Stimulated activated effector memory CD8-positive, alpha-beta T cell treated with anti-CD3 and anti-CD28 coated beads, Interleukin-12 subunit alpha, Interleukin-12 subunit beta, amount 100 ng/mL, for 72 hours (primary cell): Measurements from ENCODE around the gene ASS1.

ENCODE experiments used
- ATAC-seq: fragments of 150-1000 bp; cut with Tn5 transposase; 2 replicates; pipeline ENCODE4 v1.10.0; 2021
- DNase-seq, 2 donors: peaks; one replicate each; pipeline ENCODE4 v3.0.0; 2021 to 2022; ENCODE audit warnings: low spot score in 2 of 2
- H3K27ac Mint-ChIP-seq: one replicate; pipeline ENCODE4 v1.8.0; 2022; ENCODE audit warnings: mild to moderate bottlenecking, mixed read lengths
- H3K36me3 Mint-ChIP-seq: one replicate; pipeline ENCODE4 v1.8.0; 2022; ENCODE audit warnings: mild to moderate bottlenecking, mixed read lengths
- H3K4me1 Mint-ChIP-seq: one replicate; pipeline ENCODE4 v1.8.0; 2022; ENCODE audit warnings: mixed read lengths
- H3K4me3 Mint-ChIP-seq: one replicate; pipeline ENCODE4 v1.8.0; 2022; ENCODE audit warnings: mild to moderate bottlenecking, mixed read lengths
- H3K9me3 Mint-ChIP-seq: one replicate; pipeline ENCODE4 v1.8.0; 2022; ENCODE audit warnings: mixed read lengths

ASS1 gene

DNA sequence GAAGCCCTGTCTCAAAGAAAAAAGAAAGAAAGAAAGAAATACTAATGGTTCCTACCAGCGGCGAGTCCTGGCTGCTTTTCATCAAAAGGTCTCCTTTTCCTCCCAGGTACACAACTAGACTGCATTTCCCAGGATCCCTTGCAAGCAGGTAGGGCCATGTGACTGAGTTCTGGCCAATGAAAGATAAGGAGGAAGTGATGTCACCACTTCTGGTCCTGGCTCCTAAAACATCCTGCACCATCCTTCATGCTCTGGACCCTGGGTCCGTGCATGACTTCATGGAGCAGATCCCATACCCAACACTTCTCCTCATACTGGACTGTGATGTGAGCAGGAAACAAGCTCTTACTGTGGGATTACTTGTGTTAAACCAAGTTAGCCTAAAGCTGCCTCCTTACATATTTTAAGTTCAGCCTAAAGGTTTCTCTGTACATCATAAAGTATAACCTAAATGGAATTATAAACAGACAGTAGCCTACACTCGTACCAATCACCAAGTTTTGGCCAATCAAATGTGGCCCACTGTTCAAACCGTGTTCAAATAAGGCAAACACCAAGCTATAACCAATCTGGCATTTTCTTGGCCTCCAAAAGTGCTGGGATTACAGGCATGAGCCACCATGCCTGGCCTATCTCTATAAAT, 104.5 kb downstream of the ASS1 start:
- no peak overlapping the region for H3K27ac Mint-ChIP-seq
- DNase-seq (no peak), ATAC-seq (no peak)
- no peaks in the 10 kb centered on the region for H3K36me3 Mint-ChIP-seq
- peaks cover 4% of the 10 kb centered on the region for H3K9me3 Mint-ChIP-seq
- H3K4me1 Mint-ChIP-seq = no peaks in the 10 kb centered on the region
- no peak overlapping the region for H3K4me3 Mint-ChIP-seq
